GF-D8 (cell line): ENCODE results near the gene TMEM135.

Source experiments
- DNase-seq: peaks from one replicate; lab custom pipeline; 2025; lab: John Stamatoyannopoulos, UW

TMEM135 gene

DNA sequence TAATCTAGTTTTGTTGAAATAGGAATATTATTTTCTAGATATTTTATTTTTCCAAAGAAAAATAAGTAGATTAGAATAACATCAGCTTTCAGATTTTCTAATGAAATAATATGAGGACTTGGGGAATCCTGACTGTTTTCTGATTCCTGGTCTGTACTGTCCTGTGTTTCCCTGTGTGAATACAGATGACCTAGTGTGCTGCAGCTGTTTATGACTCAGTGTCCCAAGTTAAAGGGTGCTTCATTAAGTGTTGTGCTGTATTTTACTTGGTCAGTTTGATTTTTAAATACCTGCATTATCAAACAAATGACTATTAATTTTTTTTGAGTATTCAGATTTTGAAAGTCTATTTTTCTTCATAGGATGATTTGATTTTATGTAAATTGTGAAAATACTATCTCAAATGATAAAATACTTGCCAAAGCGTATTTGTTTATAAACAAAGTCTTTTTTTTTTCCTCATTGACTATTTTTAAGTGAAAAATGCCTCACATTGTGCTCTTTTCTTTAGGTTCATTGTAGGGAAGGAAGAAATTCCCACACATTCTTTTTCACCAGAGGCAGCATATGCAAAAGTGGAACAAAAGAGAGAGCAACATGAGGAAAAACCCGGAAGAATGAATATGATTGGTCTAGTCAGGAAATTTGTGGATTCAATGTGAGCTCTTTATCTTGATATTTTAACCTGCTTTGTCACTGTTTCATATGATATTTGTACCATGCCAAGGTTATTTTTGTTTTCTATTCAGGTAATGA, 264.2 kb downstream of the TMEM135 start:
- DNase-seq, result no peak

DNA sequence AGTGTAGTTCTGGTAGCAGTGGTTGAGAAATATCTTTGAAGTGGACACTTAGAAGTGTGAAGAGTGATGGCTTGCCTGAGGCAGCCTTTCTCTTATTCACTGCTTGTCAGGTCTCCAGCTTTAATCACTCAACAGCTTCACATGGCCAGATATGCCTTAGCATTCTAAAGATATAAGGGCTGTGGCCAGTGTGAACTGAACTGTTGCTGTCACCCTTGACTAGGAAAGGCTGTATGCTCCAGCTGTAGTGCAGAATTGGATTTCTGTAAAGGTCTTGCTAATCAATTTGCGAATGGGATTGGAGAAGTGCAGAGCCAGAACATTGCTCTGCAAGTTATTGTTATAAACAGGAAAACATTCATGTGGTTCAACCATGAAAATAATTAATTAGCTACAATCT, 266.7 kb downstream of the TMEM135 start:
- DNase-seq, result no peak

DNA sequence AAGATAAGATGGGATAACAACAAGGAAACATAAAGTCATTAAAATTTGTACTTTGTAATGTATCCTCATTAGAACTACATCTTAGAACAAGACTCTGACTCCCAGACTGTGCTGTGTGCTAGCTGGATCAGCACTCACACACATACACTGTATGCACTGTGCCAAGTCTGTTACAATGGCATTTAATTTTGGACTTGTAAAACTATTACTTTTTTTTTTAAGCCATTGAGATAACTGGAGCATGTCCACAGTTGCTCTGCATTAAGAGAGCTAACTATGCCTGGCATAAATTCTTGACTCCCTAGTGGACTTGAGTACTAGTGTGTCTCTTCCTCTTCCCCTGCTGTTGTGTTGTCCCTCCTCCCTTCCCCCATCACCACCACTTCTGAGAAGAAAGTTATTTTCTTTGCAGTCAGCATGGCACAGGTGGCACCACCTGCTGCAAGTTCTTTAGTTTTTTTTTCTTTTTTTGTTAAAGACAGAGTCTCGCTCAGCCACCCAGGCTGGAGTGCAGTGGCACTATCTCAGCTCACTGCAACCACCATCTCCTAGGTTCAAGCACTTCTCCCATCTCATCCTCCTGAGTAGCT, 268.6 kb downstream of the TMEM135 start:
- no peak for DNase-seq

DNA sequence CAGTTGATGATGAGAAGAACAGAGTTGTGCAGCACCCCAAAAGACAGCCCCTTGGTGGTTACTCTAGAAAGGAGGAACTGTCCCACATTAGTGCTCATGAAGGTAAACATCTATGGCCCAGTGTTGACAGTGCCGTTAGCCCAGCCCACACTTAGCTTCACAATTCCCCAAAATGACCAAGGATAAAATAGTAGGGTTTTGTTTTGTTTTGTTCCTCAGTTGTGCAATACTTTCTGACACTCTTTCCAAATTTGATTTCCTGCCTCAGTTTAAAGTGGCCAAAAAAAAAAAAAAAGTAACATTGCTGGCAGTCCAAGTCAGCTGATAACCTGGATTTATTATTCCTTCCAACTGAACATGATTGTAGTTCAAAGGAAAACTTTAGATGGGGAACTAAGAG, 269.4 kb downstream of the TMEM135 start:
- no peak for DNase-seq

DNA sequence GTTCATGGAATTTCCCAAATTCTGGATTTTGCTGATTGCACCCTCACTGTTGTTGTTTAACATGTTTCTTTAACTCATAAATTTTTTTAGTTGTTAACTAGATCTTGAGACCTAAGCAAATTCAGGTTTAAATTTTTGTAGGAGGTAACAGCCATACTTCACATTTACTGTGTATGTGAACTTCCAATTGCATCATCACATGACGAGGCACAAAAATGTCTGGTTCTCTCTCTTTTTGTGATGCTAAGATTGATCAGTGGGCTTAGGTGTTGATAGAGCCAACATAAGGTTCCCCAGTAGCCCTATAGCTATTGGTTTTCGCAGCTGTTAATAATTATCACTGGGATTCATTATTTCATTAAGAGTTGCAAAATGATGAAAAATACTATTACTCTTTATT, 277.5 kb downstream of the TMEM135 start:
- DNase-seq, result no peak

DNA sequence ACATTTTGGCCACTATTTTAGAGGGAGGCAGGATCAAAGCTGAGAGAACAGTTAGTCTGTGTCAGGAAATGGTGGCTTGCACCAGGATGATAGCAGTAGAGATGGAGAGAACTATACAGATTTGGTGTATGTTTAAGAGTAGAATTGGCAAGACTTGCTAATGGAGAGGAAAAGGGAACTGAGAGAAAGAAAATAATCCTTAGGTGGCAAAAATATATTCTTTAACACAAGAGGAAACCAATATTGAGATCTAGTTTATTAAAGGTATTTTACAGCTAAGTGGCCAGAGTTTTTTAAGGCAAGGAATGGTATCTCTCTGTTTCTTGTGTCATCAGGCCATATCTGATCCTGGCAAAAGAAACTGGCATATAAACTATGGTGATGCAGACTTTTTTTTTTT, 278.8 kb downstream of the TMEM135 start:
- DNase-seq, result no peak

DNA sequence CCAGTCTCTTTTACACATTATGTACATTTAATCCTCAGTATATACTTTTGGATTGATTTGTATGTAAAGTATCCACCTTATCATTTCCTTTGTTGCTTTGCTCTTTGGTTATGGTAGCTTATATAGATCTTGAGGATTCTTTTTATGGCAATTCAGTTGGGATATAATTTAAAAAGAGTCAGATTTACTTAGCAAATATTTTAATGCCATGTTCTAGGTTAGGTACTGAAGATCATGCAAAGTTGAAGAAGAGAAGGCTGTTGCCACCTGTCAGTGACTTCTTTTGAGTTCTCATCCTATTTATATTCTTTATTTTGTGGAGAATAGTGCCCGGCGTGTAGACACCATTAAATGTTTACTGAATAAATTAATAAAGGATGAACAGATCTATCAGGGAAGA, 279.7 kb downstream of the TMEM135 start:
- no peak for DNase-seq

DNA sequence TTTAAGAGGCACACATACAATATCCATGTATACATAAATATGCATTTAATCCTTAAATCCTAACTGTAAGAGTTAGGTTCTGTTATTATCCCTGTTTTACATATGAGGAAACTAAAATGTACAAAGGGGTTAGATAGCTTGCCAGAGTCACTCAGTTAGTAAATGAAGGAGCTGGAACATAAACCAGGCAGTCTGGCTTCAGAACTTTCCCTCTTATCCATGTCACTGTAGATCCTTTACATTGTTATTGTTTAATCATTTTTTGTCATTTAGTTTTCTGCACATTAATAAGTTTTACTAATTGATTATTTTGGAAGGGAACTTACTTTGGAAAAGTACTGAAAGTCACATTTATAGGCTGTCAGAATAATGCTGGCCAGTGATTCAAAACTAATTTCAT, 282.4 kb downstream of the TMEM135 start:
- DNase-seq, result no peak

DNA sequence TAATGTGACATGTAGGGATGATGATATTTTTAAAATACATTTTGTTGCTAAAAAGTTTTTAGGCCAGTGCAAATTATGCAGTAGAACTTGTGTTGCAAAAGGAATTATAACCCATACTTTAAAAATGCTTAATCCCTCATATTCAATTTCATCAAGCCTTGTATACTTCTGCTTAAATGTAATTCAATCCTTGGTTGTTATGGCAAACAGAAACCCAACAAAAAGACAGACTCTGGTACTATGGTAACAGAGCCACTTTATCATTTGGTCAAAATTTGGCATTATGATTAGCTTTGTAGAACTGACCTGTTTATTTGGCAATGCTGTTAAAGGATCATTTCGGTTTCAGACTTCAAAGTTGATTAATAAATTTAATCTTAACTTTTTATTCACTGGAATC, 284.8 kb downstream of the TMEM135 start:
- DNase-seq, result no peak

DNA sequence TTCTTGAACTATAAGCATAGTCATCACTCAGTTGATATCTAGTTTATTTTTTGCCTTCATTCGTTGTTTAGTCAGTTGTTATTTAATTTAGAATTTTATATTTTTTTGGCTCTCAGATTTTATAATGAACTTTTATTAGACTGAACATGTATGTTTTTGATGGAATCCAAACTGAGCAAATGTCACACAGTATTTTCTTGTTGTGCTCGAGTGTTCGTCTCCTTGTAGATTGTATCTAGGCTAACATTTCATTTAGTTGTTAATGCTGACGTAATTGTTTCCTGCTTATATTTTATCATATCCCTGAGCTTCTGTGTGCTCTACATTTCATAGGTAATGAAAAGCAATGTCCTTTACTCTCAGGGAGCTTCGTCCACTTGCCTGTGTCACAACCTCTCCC, 286.2 kb downstream of the TMEM135 start:
- no peak for DNase-seq

DNA sequence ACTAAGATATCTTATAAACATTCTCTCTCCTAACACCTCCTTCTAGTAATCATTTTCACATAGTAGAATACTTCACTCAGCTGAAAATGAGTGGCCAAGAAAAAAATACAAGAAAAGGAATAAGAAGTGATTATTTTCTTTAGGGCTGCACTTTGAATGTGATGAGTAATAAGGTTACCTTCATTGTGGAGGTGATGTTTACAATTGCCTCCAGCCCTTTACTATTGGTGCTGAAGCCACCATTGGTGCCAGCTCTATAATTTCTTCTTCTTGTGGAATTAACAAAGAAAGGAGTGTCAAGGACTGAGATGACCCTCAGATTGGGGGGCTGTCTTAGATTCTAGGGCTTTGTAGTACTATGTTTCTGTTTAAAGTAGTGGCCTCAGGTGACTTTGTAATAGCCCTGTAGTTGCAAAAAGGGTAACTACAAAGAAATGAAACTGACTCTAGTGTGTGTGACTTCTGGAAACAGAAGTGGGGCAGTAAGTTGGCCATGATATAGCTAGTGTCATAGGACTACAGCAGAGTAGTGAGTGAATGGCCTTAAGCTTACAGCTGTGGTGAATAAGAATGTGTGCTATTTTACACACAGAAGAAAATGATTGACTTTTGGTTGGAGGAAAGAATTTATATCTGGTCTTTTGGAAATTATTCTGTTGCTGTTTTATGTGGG, 287.2 kb downstream of the TMEM135 start:
- DNase-seq, result no peak

DNA sequence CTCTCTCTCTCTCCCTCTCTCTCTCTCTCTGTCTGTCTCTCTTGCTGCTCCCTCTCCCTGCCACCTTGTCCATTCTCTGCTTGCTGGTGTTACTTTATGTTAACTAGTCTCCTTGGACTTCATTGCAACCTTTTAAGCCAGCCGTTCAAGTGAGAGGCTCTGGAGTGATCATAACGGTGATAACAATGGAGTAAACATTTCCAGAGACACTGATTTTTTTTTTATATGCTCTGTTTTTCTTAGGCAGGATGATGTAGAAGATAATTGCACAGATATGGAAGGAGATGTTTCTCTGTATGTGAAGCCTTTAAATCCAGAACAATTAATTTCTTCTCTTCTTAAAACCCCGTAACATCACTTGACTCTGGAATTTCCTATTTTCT, 287.7 kb downstream of the TMEM135 start:
- DNase-seq, result no peak

DNA sequence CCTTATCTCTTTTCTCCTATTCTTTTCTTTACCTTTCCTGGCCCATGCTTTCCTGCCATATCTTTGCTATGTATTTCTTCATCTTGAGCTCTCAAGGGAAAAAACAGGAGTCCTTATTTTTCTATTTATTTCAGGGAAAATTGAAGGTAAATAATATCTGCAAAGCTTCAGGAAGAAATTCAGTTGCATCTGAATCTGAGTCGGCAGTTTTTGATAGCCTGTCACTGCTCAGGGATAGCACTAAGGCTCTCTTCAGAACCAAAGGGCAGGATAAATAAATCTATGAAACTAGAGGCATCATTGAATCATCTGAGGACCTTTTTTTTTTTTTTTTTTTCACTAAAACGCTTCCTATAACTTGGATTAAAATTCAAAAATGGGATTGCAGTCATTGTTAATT, 288.9 kb downstream of the TMEM135 start:
- DNase-seq, result no peak

DNA sequence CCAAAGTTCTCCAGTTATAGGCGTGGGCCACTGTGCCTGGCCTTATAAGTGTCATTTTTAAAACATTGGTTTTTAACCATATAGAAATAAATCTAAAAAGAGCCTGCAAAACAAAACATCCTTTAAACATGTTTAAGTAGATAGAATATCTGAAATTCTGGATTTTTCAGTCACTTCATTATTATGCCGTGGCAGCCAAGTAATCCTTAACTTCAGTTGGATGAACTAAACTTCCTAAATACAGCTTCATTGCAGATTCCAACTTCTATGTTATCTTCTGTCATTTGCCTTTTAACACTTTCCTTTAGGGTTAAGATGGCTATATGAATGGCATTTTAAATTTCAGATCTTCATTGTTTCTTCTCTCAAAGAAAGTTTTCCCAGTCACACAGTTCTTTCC, 291.4 kb downstream of the TMEM135 start:
- no peak for DNase-seq

DNA sequence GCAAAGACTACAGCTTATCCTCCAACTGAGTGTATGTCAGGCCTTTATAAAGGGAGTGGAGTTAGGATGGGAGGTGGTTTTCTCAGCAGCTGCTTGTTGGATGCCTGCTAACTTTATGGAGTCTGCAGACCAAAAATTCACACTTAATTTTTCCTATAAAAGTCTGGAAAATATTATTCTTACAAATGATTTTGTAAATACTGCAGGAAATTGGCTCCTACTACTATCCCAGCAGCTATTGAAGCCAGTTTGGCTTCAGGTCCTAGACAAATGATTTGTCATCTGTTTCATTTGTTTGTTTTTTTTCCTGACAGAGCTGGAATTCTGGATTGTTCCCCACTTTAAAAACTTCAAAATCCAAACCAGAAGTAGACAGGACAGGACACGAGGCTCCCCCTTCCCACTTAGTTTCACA, 292.5 kb downstream of the TMEM135 start:
- no peak for DNase-seq

DNA sequence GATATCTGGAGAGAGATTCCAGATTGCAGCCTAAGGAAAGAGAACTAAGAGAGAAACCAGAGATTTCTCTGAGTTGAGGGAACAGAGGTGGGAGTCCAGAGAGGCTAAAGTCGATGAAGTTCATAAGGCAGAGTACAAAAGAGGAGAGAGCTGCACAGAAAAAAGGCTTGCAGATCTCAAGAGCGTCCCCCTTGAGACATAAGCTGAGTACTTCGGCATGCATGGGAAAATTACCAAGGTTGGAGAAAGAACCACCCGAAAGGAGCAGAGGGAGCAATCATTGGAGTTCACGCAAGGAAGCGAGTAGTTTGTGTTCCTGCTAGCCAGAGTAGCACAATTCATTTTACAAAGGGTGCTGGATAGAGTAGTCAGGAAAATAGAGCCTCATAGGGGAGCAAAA, 293.5 kb downstream of the TMEM135 start:
- DNase-seq, result no peak

DNA sequence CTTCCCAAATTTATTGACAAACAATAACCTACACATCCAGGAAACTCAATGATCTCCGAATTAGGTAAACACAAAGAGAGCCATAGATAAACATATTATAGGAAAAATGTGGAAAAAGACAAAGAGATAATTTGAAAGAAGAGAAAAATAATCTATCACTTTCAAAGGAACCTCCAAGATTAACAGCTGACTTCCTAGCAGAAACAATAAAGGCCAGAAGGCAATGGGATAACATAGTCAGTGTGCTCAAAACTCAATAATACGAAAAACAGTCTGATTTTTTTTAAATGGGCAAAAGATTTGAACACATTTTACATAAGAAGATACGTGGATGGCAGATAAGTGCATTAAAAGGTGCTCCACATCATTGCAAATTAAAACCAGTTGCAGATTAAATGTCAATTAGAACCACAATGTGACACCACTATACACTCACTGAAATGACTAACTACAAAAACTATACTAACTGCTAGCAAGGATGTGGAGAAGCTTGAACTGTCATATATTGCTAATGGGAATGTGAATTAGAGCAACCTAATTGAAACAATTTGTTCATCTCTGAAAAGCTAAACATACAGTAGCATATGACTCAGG, 300.4 kb downstream of the TMEM135 start:
- DNase-seq, result no peak

DNA sequence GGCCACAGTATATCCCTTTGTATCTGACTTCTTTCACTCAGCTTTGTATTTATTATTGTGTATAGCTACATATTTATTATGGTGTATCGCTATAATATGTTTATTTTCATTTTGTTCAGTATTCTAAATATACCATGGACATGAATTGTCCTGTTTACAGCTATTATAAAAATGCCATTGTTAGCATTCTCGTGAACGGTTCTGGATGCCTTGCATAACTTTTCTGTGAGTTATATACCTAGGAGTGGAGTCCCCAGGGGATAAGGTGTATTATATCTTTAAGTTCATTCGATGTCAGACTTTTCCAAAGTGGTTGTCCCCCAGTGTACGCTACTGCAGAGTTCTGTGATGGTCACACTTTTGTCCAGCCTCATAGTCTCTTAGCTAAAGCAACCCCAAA, 301.7 kb downstream of the TMEM135 start:
- no peak for DNase-seq

DNA sequence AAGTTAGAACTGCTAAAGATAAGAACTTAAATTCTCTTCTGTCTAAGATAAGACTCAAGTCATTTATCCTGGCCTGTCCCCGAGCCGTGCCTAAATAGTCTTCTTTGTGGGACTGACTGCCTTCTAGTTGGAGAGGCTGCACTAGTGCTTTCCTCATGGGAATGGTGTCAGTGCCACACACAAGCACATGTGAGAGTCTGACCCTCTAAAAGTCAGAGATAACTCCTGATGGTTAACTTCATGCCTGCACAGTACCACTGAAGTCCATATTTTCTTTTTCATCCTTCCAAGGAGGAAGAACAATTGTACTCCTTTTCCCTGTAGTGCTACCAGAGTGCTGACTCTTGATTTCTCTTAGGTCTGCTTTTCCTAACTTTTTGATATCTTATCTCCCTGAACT, 309.7 kb downstream of the TMEM135 start:
- DNase-seq, result no peak

DNA sequence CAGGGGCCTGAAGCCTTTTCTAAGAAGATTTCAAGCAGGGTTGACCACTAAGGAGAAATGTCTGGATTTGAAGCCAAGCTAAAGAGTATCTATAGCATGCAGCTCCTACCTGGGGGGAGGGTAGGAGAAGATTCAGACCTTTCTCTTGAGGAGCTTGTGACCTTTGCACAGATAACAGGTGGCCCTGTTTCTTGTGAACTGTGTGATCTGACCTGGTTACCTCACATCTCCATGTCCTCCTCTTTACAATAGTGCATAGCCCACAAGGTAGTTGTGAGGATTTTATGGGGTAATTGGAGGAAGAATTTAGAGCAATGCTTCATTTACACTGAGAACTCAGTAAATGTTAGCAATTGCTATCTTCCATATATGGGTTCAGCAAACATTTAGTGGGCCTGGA, 310.1 kb downstream of the TMEM135 start:
- no peak for DNase-seq

DNA sequence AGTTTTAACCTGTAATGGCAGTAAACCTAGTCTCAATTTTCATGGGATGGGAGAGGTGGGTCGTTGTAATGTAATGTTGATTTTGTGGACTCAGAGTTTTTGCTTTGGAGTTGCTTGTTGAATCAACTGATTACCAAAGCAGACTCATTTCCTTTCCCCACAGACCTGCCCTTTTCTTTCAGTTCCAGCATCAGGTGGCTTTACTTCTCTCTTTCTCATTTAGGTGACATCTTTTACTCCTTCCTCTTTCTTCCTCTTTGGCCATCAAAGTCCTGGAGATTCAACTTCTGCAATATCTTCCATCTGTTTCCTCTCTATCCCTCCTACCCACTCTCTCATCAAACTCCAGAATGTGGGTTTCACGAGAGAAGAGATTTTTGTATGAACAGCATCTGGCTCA, 313.9 kb downstream of the TMEM135 start:
- no peak for DNase-seq

DNA sequence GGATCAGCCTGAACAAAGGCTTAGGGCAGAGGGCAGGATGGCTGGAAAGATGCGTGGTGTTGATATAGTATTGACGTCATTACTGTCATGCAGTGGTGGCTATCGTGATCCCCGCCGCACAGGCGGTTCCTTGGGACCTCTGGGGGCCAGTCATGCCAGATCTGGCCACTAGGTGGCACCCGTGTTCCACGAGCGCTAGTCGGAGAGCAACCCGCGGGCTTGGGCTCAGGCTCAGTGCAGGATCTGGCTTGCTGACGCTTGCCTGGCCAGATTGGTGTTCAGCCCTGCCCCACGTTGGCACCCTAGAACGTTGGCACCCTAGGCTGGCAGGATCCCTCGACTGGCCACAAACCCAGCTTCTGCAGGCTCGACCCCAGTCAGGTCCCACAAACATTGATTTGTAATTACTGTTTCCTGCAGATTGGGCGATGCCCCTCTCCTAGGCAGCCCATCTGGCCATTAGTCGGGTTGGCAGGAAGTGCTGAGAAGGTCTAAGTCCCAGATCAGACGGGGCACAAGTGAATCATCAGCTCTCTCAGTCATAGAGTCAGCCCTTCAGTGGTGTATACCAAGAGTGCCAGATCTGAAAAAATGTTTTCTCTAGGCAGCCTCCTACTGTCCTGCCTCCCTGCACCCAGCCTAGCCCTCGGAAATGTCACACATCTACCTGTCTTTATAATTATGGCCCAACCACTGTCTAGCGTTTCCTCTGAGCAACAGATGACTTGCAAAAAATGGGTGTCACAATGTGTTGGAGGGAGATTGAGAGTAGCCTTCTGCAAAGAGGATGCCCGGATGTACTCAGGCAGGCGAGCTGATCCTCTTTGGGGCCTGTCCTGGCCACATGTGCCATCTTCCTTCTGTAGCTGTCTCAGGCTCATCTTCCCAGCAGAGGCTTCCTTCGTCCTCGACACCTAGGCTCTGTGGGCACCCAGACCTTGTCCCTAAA, 315.3 kb downstream of the TMEM135 start:
- no peak for DNase-seq
